Measurements from ENCODE around the gene LRWD1. TPM values are rescaled to one million over a fixed set of nuclear protein-coding genes. Genes with fewer than 3 reads are reported as not detected.

Gene LRWD1
- total and polyA plus RNA-seq, 2 of the 4 experiments (the other 2 are of a cell fraction), result 20.3 to 27.2 TPM

GRCh38 chr7:102469351-102469971 is 4.7 kb downstream of the LRWD1 start:
- Histone ChIP-seq H3K9me3 (ENCODE audit: control insufficient read depth, insufficient read depth, low read length) (no peaks in the 10 kb centered on the region), H3K36me3 (ENCODE audit: control insufficient read depth, insufficient read depth, low read length) (peaks cover 39% of the 10 kb centered on the region), H3K18ac (ENCODE audit: low read depth, low read length) (no peak overlapping the region), H2BK15ac (ENCODE audit: low read depth, low read length) (no peak overlapping the region), H3K27me3 (ENCODE audit: control insufficient read depth, insufficient read depth, low read length) (no peaks in the 10 kb centered on the region), H3K79me1 (ENCODE audit: low read depth in 1 of 2, low read length in 2 of 2) (peaks cover 10 to 32% of the 10 kb centered on the region in 2 experiments), H4K5ac (ENCODE audit: low read depth, low read length) (no peak overlapping the region), H2AK5ac (ENCODE audit: low read depth, low read length) (no peak overlapping the region), H3K4ac (ENCODE audit: low read depth, low read length) (no peak overlapping the region), H4K8ac (ENCODE audit: low read depth in 2 of 2, low read length in 2 of 2) (no peak overlapping the region), H3K4me3 (ENCODE audit: insufficient read depth, low read depth, low read length) (no peak overlapping the region), H2BK20ac (ENCODE audit: low read depth, low read length) (no peak overlapping the region), H3K56ac (ENCODE audit: extremely low read depth, insufficient read depth, low read length) (no peak overlapping the region), H3K23ac (ENCODE audit: low read depth, low read length) (no peak overlapping the region), H2AFZ (replicated peaks; ENCODE audit: low read length, poor library complexity) (no peak overlapping the region), H3K27ac (ENCODE audit: insufficient read depth, low read length) (no peak overlapping the region), H2BK120ac (ENCODE audit: low read depth, low read length) (no peak overlapping the region), H2BK5ac (ENCODE audit: low read depth, low read length, poor library complexity, severe bottlenecking) (no peak overlapping the region), H4K91ac (ENCODE audit: insufficient read depth, low read depth, low read length) (no peak overlapping the region), H3K4me1 (ENCODE audit: control insufficient read depth, insufficient read depth, low read length) (peaks cover 2% of the 10 kb centered on the region; the same call in 1 of the 2 replicates), H3K14ac (replicated peaks; ENCODE audit: low read depth, low read length) (no peak overlapping the region), H3K4me2 (ENCODE audit: low read depth, low read length) (no peak overlapping the region), H4K20me1 (ENCODE audit: insufficient read depth, low read length) (peaks cover 11% of the 10 kb centered on the region), H3K9me1 (ENCODE audit: insufficient read depth, low read length) (peaks cover 9% of the 10 kb centered on the region), H2AK9ac (replicated peaks; ENCODE audit: low read depth, low read length, poor library complexity) (peak overlapping the region; percentile 23), H3K9ac (ENCODE audit: low read depth, low read length) (no peak overlapping the region)
- no TSS peak for BruUV-seq (replicated peaks)
- WGBS, 2 experiments (ENCODE audit: extremely low coverage in 2 of 2, insufficient read length in 1 of 2), result 93% methylated on average over 13 of the region's 24 CpGs; no CpG with 5 or more reads in 1 of the 2 experiments
- TF ChIP-seq MAZ (IDR thresholded peaks at IDR 0.05; ENCODE audit: borderline replicate concordance, low read depth, low read length) (no peak), MAFK (IDR thresholded peaks at IDR 0.05; ENCODE audit: low read depth, low read length) (no peak), CHD1 (IDR thresholded peaks at IDR 0.05; ENCODE audit: low read depth, low read length) (no peak), BHLHE40 (IDR thresholded peaks at IDR 0.05; ENCODE audit: low read depth, low read length) (no peak), RAD21 (IDR thresholded peaks at IDR 0.05; ENCODE audit: low read length) (no peak), CTCF (conservative IDR thresholded peaks at IDR 0.05; ENCODE audit: low read depth, low read length) (no peak), MXI1 (IDR thresholded peaks at IDR 0.05; ENCODE audit: borderline replicate concordance, low read depth, low read length) (no peak), FOS (IDR thresholded peaks at IDR 0.05; ENCODE audit: low read depth, low read length) (no peak), NFE2L2 (IDR thresholded peaks at IDR 0.05; ENCODE audit: low read depth, low read length) (no peak)
- TF ChIP-seq, protein P1, sequence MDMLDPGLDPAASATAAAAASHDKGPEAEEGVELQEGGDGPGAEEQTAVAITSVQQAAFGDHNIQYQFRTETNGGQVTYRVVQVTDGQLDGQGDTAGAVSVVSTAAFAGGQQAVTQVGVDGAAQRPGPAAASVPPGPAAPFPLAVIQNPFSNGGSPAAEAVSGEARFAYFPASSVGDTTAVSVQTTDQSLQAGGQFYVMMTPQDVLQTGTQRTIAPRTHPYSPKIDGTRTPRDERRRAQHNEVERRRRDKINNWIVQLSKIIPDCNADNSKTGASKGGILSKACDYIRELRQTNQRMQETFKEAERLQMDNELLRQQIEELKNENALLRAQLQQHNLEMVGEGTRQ (IDR thresholded peaks at IDR 0.05; ENCODE audit: low read depth, low read length), result no peak
- ChIA-PET CTCF (interaction anchor here (0.5 kb wide), 1 partner anchor 1594 kb away, joined by 3 read pairs; the partner anchor contains the start of gene SRRT), POLR2A (ENCODE audit: unreplicated experiment) (no interaction called here)
- intact Hi-C loops (cut with micrococcal nuclease), result no loop called here
- no peak for DNase-seq
- no peak for ATAC-seq (ENCODE audit: low read depth)
- dilution Hi-C loops (cut with HindIII; ENCODE audit: low sequenced_read_pairs, unreplicated experiment), result no loop called here
- in situ Hi-C loops (cut with MboI; ENCODE audit: low sequenced_read_pairs), result no loop called here

Measured in IMR-90 (cell line).